ENCODE results near the gene OSBPL5. TPM values are rescaled to one million over a fixed set of nuclear protein-coding genes. Genes with fewer than 3 reads are reported as not detected.
"Not testable (repeated sequence)": the region's sequence is repeated elsewhere in the genome, so short reads cannot be mapped to it uniquely, and the experiment has no call there.

Gene OSBPL5
- total RNA-seq, 2 donors from 2014 or later: 35.0 to 50.7 TPM

DNA sequence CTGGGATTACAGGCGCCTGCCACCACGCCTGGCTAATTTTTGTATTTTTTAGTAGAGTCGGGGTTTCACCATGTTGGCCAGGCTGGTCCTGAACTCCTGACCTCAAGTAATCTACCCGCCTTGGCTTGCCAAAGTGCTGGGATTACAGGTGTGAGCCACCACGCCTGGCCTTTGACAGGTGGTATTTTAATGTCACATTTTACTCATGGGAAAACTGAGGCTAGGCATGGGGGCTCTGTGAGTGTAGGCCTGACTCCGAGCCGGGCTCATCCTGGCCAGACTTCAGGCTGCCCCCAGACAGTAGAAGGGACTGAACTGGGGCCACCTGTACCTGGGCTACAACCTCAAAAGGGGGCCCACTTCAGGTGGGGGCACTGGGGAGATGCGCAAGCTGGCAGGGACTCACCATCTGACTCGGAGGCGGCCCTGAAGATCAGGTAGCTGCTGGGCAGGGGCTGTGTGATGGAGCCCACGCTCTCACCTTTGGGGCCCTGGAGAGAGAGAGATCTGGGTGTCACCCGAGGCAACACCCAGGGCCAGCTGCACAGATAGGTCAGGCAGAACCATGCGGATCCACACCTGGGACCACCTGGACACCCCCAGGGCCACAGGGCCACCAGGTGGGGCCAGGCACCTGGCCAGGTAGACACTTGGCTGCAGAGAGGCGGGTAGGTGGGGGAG, 45.8 kb downstream of the OSBPL5 start:
- Histone ChIP-seq H3K27me3 (replicated peaks; ENCODE audit: insufficient read depth) (no peaks in the 10 kb centered on the region), H3K9me3 (no peaks in the 10 kb centered on the region), H3K4me1 (replicated peaks) (peaks cover 8% of the 10 kb centered on the region), H3K36me3 (peaks cover 0 to 2% of the 10 kb centered on the region in 2 donors), H3K27ac (no peak overlapping the region), H3K4me3 (no peak overlapping the region)
- intact Hi-C loops (cut with DNase I): no loop called here
- DNase-seq (ENCODE audit: low spot score): no peak
- TF ChIP-seq POLR2AphosphoS5 (IDR thresholded peaks at IDR 0.05): no peak
- TF ChIP-seq, protein P1, sequence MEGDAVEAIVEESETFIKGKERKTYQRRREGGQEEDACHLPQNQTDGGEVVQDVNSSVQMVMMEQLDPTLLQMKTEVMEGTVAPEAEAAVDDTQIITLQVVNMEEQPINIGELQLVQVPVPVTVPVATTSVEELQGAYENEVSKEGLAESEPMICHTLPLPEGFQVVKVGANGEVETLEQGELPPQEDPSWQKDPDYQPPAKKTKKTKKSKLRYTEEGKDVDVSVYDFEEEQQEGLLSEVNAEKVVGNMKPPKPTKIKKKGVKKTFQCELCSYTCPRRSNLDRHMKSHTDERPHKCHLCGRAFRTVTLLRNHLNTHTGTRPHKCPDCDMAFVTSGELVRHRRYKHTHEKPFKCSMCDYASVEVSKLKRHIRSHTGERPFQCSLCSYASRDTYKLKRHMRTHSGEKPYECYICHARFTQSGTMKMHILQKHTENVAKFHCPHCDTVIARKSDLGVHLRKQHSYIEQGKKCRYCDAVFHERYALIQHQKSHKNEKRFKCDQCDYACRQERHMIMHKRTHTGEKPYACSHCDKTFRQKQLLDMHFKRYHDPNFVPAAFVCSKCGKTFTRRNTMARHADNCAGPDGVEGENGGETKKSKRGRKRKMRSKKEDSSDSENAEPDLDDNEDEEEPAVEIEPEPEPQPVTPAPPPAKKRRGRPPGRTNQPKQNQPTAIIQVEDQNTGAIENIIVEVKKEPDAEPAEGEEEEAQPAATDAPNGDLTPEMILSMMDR (IDR thresholded peaks at IDR 0.05): no peak
- no peak for TF ChIP-seq POLR2A (IDR thresholded peaks at IDR 0.05)
- WGBS: 93% methylated on average over 14 of the region's 14 CpGs

DNA sequence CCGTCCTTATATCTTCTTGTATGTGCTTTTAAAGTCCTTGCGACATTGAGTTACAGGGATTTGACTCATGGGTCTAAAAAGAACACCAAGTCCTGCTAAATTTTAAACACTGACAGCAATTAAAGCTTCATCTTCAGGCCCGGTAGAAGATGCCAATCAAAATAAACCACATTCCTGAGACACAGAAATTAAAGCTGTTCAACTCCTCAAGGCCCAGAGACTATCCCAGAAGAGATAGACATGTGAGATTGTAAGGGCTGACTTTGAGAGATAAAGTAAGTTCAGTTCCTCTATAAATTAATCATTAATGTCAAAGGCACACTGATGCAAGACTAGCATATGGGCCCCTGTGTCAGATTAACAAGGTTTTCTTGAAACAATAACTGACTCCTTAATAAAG, 49.8 kb downstream of the OSBPL5 start:
- no peaks in the 10 kb centered on the region for H3K27me3 ChIP-seq (replicated peaks; ENCODE audit: insufficient read depth)
- DNase-seq (ENCODE audit: low spot score): no peak
- H3K27ac ChIP-seq: peak overlapping the region in 1 of 2 donors; percentile 41
- 65% methylated on average over 3 of the region's 3 CpGs for WGBS
- no peaks in the 10 kb centered on the region for H3K4me1 ChIP-seq (replicated peaks)
- peaks cover 0 to under 1% of the 10 kb centered on the region in 2 donors for H3K36me3 ChIP-seq
- peak; percentile 41 for TF ChIP-seq POLR2AphosphoS5 (IDR thresholded peaks at IDR 0.05)
- TF ChIP-seq, protein P1 (IDR thresholded peaks at IDR 0.05): no peak
- intact Hi-C loops (cut with DNase I): no loop called here
- H3K9me3 ChIP-seq: no peaks in the 10 kb centered on the region
- no peak overlapping the region for H3K4me3 ChIP-seq

DNA sequence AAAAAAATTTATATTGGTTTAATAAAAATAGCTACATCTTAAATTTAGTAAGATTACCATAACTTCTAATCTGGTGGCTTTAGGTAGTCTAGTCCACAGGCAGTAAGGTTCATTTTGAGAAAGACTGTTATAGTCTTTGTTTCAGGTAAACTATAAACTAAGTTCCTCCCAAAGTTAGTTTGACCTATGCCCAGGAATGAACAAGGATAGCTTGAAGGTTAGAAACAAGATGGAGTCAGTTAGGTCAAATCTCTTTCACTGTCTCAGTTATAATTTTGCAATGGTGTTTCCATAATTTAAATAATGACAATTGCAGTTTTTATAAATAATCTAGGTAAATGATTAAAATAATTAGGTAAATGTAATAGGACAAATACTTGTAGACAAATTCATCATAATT, 51.4 kb downstream of the OSBPL5 start:
- intact Hi-C loops (cut with DNase I): loop anchor here (5.0 kb wide), 1 partner anchor 104 kb away; the partner anchor contains the start of gene MRGPRG
- DNase-seq (ENCODE audit: low spot score): not testable (repeated sequence)

DNA sequence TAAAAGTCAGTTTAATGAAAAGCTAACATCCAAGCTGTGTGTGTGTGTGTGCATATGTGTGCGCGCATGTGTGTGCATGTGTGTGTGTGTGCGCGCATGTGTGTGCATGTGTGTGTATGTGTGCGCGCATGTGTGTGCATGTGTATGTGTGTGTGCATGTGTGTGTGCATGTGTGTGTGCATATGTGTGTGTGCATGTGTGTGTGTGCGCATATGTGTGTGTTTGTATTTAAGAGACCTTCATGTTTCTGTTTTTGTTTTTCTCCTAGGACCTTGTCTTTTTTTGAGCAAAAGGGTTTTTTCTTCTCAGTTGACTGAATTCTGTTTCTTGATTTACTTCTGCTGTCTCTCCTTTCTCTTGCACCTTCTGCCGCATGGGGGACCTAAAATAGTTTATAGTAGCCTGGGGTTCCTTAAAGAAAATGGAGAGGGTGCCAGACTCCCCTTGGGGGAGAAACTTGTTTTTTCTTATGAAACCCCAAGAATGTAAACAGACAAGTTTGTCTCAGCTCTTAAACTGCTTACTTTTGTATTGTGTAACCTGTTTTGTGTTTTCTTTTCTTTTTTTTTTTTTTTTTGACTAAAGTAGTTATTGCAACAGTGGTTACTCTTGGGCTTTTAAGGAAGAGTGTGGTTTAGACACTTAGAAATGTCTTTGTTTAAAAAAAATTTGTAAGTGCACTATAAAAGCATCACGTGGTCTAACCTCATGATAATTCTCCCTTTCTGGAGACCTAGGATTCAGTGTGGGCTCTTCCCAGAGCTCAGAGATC, 53.0 kb downstream of the OSBPL5 start:
- no peaks in the 10 kb centered on the region for H3K4me1 ChIP-seq (replicated peaks)
- TF ChIP-seq, protein P1 (IDR thresholded peaks at IDR 0.05): no peak
- TF ChIP-seq POLR2A (IDR thresholded peaks at IDR 0.05) (no peak), POLR2AphosphoS5 (IDR thresholded peaks at IDR 0.05) (no peak)
- no peaks in the 10 kb centered on the region for H3K27me3 ChIP-seq (replicated peaks; ENCODE audit: insufficient read depth)
- peak overlapping the region in 1 of 2 donors; percentile 57 for H3K27ac ChIP-seq
- H3K36me3 ChIP-seq: no peaks in the 10 kb centered on the region
- intact Hi-C loops (cut with DNase I): loop anchor here (5.0 kb wide), 1 partner anchor 105 kb away; the partner anchor contains the start of gene MRGPRG
- DNase-seq (ENCODE audit: low spot score): no peak
- no peaks in the 10 kb centered on the region for H3K9me3 ChIP-seq
- no peak overlapping the region for H3K4me3 ChIP-seq
- WGBS: 70% methylated on average over 9 of the region's 9 CpGs

More for the DNA sequence above, 51.4 kb downstream of the OSBPL5 start:
- H3K4me3 ChIP-seq; H3K9me3 ChIP-seq; H3K27ac ChIP-seq; H3K27me3 ChIP-seq (replicated peaks; ENCODE audit: insufficient read depth); H3K4me1 ChIP-seq (replicated peaks); H3K36me3 ChIP-seq: not testable (repeated sequence)

DNA sequence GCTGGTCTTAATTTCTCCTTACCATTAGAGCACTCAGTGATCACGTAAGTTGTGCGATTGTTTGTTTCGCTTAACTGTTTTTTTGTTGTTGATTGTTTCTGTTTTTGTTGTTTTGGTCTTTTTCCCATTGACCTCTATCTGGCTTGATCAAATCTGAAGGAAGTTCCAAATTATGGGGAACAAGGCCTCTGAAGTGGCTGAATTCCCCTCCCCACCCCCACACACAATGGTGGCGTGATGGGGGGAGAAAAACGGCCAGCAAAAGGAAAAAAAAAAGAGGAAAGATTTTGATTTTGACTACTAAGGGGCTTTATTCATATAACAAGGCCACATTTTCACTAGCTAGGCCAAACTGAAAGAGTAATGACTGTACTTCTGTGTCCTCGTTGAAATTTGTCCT, 53.6 kb downstream of the OSBPL5 start:
- no peaks in the 10 kb centered on the region for H3K27me3 ChIP-seq (replicated peaks; ENCODE audit: insufficient read depth)
- H3K27ac ChIP-seq: no peak overlapping the region
- no peaks in the 10 kb centered on the region for H3K36me3 ChIP-seq
- H3K4me3 ChIP-seq: no peak overlapping the region
- 87% methylated on average over 6 of the region's 6 CpGs for WGBS
- TF ChIP-seq, protein P1 (IDR thresholded peaks at IDR 0.05): no peak
- TF ChIP-seq POLR2A (IDR thresholded peaks at IDR 0.05): no peak
- no peak for TF ChIP-seq POLR2AphosphoS5 (IDR thresholded peaks at IDR 0.05)
- H3K9me3 ChIP-seq: no peaks in the 10 kb centered on the region
- DNase-seq (ENCODE audit: low spot score): no peak
- intact Hi-C loops (cut with DNase I): loop anchor here (5.0 kb wide), 1 partner anchor 106 kb away; the partner anchor contains the start of gene MRGPRG
- H3K4me1 ChIP-seq (replicated peaks): no peaks in the 10 kb centered on the region
